Inferior parietal cortex (tissue), 1 donor: ENCODE data around the gene MUC7.
"Not testable (repeated sequence)": the region's sequence is repeated elsewhere in the genome, so short reads cannot be mapped to it uniquely, and the experiment has no call there.

ENCODE experiments used
- DNase-seq: peaks from one replicate; pipeline ENCODE4 v3.0.0-alpha.2; 2016; ENCODE audit errors: extremely low spot score

MUC7 gene

DNA sequence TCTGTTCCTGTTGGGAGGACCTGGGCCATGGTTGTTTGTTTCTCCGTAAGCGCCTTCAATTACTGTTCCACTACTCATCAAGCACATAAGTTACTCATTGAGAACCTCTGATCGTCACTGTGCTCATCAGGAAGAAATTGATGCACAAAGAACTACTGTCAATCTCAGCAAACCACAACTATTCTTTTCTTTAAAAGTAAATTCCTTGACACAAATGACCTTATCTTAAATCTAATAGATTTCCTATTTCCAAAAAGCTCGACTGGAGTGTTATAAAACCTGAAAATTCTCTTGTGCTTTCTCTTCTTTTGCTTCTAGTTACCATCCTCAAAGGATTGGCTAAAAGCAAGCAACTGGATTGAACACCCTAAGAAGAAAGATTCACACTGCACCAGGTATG, at the start of gene MUC7:
MUC7 (plus strand) TSS at position 301 of the 400 bp plus-strand sequence. CDS start 1,825 bp downstream, outside the sequence.
- no peak for DNase-seq

DNA sequence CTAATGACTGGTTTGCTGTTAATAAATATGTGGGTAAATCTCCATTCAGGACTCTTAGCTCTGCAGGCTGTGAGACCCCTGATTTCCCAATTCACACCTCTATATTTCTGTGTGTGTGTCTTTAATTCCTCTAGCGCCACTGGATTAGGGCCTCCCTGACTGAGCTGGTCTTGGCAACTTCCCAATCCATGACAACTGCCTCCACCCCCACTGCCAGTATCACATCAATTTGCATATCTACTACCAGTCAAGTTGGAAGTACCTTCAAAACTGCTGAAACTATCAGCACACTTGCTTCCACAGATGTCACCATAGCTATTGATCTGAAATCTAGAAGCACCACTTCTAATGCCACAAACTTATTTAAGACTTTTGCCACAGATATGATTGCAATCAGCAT, 46.7 kb upstream of the MUC7 start:
- no peak for DNase-seq

DNA sequence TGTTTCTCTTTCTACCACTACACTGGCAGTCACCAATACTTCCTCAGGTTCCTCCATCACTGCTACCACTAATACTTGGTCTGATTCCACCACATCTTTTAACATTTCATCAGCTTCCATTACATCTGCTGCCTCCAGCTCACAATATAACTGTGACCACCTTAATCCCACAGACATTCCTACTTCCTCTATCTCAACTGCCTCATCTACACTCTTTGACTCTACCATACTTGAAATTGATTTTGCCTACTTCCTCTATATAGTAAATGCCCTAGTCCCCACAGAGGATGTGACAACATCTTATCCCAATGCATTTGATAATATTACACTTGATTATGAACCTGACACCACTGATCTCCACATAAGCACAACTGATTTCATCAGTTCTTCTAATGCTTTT, 45.2 kb upstream of the MUC7 start:
- no peak for DNase-seq

DNA sequence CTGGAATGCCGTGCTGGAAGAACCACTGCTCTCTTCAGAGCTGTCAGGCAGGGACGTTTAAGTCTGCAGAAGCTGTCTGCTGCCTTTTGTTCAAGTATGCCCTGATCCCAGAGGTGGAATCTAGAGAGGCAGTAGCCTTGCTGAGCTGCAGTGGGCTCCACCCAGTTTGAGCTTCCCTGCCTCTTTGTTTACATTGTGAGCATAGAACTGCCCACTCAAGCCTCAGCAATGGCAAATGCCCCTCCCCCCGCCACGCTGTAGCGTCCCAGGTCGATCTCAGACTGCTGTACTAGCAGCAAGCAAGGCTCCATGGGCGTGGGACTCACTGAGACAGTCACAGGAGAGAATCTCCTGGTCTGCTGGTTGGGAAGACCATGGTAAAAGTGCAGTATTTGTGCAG, 34.8 kb upstream of the MUC7 start:
- no peak for DNase-seq

DNA sequence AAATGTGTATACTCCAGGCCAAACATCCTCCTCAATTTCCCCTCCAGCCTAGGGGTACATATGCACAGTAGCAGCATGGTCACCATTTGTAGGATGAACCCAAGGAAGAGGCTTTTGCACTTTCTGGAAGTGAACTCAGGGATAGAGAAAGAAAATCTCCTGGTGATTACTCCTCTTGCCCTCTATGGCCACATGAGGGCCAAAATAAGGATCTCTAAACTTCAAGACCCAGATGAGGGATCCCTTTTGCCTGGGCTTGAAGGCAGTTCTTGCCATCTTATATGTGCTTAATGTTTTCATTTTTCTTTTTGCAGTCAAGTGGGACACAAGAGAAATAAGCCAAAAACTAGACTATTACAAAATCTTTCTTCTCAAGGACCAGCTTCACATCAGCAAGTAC, 29.5 kb upstream of the MUC7 start:
- no peak for DNase-seq

DNA sequence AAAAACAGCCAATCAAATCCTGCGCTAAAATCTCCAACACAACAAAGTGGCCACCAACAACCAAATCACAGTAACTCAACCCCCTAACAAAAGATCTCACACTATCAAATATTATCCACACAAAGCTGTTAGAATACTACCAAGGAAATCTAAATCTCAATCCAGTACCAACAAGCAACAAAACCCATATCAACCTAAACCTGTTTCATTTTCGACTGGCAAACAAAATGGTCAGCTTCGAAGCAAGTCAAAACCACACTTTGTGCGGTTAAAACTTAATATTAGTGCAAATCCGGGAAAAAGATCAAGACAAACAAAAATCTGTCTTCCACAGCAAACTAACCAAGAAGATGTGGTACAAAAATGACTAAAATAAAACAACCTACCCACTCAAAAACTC, 28.7 kb upstream of the MUC7 start:
- no peak for DNase-seq

DNA sequence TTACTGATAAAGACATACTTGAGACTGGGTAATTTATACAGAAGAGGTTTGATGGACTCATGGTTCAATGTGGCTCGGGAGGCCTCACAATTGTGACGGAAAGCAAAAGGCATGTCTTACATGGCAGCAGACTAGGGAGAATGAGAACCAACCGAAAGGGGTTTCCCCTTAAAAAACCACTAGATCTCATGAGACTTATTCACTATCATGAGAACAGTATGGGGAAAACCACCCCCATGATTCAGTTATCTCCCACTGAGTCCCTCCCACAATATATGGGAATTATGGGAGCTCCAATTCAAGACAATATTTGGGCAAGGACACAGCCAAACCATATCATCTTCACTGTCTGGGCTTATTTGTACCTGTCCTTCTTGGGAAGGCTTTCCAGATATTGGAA, 22.8 kb upstream of the MUC7 start:
- DNase-seq = no peak

DNA sequence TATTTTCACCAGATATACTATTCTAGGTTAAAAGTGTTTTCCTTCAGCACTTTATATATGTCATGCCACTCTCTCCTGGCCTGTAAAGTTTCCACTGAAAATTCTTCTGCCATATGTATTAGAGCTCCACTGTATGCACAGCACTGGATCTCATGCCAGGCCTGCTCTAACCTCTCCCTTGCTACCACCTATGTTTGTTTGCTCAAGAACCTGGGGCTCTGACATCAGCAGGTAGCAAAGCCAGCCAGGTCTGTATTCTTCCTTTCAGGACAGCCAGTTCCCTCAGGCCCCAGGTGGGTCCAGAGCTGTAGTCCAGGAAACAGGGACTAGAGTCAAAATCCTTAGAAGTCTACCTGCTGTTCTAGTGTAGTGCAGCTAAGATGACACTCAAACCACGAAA, 19.1 kb upstream of the MUC7 start:
- DNase-seq = no peak

DNA sequence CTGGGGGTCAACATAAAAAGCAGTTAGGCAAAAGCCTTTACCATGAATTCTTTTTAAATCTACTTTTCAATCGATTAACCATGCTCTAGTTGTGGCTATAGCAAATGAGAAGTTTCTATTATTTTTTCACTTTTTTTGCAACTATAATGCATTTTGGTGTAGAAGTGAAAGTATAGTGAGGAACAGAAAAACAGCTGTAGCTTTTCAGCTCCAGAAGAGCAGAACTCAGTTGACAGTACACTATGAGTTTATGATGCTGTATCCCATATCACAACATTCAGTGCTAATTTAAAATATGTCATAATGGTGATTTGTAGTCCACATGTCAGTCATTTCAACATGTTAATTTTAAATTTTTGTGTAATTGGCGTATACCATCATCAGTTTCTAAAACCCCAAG, 8.7 kb upstream of the MUC7 start:
- DNase-seq = no peak

DNA sequence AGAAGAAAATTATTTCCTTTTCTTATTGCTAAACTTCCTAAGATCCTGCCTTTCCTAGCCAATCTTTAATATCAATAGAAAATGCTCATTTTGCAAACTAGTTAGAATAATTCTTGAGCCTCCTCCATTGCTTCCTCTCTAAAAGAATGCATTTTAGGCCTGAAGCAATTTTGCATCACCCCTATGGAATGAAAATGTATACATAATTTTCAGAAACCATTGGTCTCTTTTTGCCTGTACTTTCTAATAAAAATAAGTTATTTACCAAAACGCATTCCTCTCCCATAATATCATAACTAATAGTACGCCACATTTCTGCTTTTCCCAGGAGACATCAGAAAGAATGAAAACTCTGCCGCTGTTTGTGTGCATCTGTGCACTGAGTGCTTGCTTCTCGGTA, 1.7 kb downstream of the MUC7 start:
- no peak for DNase-seq

DNA sequence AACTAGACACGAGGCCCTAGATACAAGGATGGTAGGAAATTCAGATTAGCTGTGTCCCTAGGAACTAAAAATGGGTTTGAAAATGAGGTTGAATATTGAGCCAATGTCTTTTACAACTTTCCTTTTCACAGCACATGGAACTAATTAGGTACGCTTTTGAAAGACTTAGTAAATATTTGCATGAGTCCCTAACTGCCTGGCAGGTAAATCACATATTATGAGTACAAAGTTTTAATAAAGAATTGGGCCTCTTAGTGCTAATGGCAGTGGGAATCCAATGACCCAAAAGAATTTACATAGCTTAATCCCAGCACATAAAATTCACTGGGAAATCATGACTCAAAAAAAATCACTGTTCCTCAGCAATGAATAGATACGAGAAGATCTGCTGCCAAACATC, 16.8 kb downstream of the MUC7 start:
- DNase-seq = no peak

DNA sequence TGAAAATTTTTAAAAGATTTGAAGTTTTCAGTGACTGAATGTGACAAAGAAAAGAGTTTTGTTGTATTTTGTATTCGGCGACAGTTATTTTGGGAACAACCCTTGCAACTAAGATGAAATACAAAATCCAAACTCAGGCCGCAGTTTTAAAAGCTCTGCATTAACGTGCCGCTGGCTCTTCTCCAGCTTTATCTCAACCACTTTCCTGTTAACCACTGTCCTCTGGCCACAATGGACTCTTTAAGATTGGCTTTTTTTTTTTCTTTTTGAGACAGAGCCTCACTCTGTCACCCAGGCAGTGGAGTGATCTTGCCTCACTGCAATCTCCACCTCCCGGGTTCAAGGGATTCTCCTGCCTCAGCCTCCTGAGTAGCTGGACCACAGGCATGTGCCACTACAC, 24.2 kb downstream of the MUC7 start:
- DNase-seq = no peak

DNA sequence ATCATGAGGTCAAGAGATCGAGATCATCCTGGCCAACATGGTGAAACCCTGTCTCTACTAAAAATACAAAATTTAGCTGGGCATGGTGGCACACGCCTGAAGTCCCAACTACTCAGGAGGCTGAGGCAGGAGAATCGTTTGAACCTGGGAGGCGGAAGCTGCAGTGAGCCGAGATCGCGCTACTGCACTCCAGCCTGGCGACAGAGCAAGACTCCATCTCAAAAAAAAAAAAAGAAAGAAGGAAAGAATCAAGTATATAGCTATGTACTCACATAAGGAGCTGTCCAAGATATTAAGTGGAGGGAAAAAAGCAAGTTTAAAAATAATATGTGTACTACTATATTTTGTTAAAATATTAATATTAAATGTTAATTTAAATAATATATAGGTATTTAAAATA, 29.8 kb downstream of the MUC7 start:
- not testable (repeated sequence) for DNase-seq

DNA sequence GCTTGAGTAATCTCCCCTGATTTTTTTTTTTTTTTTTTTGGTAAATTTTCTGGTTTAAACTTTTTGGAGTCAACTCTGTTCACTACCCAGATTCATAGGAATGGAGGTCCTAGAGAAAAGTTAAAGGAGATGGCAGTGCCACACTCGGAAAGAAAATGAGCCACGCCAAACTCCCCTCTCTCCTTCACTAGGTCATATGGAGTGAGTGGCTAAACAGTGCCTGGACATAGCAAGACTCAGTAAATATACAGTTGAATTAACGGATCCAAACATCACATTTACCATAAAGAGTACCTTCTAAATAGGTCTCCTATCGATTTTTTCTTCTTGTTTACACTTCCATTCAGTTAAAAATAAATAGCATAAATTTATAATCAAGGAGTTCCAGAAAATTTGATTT, 32.7 kb downstream of the MUC7 start:
- no peak for DNase-seq

DNA sequence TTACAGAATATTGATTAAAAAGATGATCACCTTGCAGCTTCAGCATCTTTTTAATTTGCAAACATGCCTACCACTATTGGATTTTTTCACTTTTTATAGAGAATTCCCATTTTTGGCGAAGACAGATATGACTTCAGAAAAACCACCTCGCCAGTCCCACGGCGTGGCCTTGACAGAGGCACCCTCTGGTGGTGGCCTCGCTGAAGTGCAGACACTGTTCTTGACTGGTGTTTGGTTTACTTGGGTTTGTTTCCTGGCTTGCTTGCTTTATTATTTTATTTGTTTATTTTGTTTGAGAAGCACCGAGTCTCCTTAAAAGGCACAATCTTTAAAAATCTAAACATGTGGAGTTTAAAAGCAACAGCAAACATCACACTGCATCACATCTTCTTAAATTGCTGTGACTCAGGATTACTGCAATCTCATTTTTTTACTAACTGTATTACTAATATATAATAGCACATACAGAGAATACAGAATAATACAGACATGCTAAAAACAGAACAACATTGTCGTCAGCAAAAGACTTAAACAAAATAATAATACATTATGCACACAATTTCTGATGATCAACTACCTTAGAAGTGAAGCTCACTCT, 33.3 kb downstream of the MUC7 start:
- DNase-seq = peak; percentile 72

DNA sequence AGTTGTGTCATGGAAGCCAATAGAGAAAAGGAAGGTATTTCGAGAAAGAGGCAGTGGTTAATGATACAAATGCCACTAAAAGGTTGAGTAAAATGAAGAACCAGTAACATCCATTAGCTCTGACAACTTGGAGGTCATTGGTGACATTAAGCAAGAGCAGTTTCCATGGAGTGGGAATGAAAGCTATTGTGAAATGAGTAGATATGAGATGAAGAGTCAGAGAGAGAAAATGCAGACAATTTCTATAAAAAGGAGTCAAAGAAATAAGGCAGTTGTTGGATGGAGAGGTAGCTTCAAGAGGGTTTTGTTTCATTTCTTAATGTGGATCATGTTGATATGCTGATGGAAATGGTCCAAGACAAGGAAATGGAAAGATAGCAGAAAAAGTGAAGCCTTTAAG, 36.8 kb downstream of the MUC7 start:
- no peak for DNase-seq

DNA sequence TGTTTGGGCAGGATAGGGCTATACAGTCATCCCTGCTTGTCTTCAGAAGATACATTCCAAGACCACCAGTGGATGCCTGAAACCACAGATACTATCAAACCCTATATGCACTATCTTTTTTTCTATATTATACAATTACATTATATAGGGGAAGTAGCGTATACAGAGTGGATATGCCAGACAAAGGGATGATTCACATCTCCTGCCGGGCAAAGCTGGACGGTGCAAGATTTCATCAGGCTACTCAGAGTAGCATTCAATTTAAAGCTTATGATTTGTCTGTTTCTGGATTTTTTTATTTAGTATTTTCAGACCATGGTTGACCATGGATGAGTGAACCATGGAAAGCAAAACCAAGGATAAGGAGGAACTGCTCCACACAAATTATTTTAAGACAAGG, 39.4 kb downstream of the MUC7 start:
- no peak for DNase-seq

DNA sequence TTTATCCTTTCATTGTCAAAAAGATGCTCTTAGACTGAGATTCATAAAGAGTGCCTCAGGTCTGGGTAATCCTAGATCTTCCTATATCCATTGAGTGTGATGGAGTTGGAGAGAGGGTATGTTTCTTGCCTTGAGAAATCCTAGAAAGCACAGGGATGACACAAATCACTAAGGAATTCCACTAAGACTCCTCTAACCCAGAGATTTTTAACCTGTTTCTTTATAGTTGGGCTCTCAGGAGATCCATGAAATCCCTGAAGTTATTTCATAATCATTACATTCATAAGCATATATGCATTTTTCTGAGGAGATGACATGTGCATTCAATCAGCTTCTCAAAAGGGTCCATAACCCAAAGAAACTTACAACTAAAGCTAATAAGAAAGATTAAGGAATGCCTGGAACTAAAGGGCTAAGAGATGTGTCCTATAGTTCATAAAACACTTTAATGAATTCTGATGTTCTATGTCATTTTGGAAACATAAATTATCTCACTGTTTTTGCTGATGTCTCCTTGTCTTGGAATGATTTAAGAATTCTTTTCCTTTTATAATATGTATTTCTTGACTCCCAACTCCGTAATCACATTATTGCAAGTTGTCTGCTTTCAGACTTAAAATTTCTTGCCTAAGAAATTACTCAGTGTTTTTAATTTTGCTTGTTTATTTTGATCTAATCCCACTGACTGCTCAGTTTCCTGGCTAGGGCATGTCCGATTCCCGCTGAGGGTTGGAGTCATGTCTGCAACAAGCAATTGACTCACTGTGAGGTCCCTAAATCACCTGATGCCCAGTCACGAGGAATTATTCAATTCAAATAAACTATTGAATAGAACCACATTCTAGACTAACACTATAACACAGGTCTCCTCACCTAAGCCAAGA, 43.6 kb downstream of the MUC7 start:
- no peak for DNase-seq

DNA sequence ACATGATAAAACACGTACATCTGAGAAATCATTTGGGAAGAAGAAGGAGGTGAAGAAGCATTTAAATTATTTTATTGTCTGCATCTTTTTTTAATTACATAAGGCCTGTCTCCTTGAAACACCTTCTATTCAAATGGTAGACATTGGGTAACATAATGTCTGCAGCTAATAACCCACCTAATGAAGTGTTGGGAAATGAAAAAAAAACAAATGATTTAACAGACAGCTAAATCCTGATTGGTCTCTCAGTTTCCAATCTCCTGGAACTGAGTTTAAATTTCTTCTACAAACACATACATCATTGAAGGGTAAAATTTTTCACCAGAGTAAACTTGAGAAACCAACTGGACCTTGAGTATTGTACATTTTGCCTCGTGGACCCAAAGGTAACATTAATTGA, 46.3 kb downstream of the MUC7 start, which contains the start of gene AMTN:
AMTN (plus strand) TSS at position 301 of the 400 bp plus-strand sequence. CDS start 209 bp downstream, outside the sequence.
- DNase-seq = no peak

DNA sequence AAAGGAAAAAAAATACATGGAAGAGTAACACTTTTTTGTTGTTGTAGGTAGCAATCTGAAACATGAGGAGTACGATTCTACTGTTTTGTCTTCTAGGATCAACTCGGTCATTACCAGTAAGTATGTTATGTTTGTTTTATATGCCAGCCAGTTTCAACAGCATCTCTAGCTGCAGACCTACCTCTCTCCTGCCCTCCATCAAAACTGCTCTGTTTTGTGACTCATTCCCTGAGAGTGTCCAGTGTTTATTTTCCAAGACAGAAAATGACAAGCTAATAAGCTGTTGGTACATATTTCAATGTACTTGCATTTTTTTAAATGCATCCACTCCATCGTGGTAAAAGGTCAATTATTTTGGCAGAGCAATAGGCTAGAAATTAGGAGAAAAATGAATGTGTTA, 46.7 kb downstream of the MUC7 start:
- DNase-seq = no peak

DNA sequence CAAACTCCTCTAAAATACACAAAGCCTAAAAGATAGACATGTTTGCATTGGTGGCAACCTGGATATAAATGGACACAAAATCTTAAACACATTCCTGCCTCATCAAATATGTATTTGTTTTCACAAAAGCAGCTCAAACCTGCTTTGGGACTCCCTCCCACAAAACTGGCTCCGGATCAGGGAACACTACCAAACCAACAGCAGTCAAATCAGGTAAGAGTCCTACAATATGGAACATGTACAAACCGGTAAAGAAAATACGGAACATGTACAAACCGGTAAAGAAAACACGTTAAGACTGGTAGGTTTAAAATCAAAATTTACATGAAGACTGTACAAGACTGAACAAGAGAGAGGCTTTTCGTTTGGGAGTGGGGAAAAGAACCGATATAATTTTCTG, 50.6 kb downstream of the MUC7 start:
- no peak for DNase-seq

DNA sequence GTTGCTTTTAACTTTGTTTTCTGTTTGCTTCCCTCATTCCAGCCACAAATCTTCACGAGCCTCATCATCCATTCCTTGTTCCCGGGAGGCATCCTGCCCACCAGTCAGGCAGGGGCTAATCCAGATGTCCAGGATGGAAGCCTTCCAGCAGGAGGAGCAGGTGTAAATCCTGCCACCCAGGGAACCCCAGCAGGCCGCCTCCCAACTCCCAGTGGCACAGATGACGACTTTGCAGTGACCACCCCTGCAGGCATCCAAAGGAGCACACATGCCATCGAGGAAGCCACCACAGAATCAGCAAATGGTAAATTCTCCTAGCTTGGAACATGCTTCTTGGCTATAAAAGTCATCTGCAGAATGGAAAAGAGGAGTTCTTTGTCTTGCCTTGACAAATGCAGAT, 59.0 kb downstream of the MUC7 start:
- DNase-seq = no peak

DNA sequence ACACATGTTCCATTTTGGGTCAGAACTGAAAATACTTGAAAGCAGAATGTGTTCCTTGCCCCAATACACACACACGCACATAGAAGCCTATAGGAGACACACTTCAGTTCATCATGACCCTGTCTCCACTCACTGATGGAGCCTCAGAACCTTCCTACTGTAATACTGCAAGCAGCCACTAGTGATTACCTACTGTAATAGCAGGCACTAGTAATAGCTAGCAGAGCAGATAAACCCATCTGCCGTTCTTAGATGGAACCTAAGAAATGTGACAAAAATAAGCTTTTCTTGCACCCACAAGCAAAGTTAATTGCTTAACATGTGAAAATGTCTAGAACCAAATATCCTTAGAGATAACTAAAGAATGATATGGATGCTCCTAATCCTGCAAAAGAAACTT, 60.0 kb downstream of the MUC7 start:
- no peak for DNase-seq
